H9 (cell line): Measurements from ENCODE around the gene UNC119. TPM values are rescaled to one million over a fixed set of nuclear protein-coding genes. Genes with fewer than 3 reads are reported as not detected.

Experiments
- DNase-seq: peaks from one replicate; pipeline ENCODE4 v3.0.0-alpha.2; 2017
- H2AFZ ChIP-seq: one replicate; pipeline ENCODE4 v1.6.1; 2013; ENCODE audit warnings: mild to moderate bottlenecking, low read length, control low read depth, moderate library complexity
- H2AK5ac ChIP-seq: 2 replicates; pipeline ENCODE4 v1.6.1; 2013; ENCODE audit warnings: low read length, control low read depth, mixed read lengths; ENCODE audit not compliant: insufficient read length
- H2BK120ac ChIP-seq: one replicate; pipeline ENCODE4 v1.6.1; 2013; ENCODE audit warnings: low read depth, mild to moderate bottlenecking, low read length, control low read depth, inconsistent platforms; ENCODE audit not compliant: poor library complexity, severe bottlenecking
- H2BK12ac ChIP-seq: 2 replicates; pipeline ENCODE4 v1.6.1; 2013; ENCODE audit warnings: low read length, control low read depth, mixed read lengths, low read depth; ENCODE audit not compliant: insufficient read length
- H2BK15ac ChIP-seq: 2 replicates; pipeline ENCODE4 v1.6.1; 2013; ENCODE audit warnings: low read depth, low read length, control low read depth
- H2BK20ac ChIP-seq: one replicate; pipeline ENCODE4 v1.6.1; 2013; ENCODE audit warnings: low read depth, mild to moderate bottlenecking, low read length, control low read depth, inconsistent platforms; ENCODE audit not compliant: poor library complexity, severe bottlenecking
- H2BK5ac ChIP-seq: 2 replicates; pipeline ENCODE4 v1.6.1; 2013; ENCODE audit warnings: low read length, control low read depth, mixed read lengths; ENCODE audit not compliant: insufficient read length
- H3K14ac ChIP-seq: 2 replicates; pipeline ENCODE4 v1.6.1; 2013; ENCODE audit warnings: low read length, control low read depth; ENCODE audit not compliant: insufficient read depth
- H3K18ac ChIP-seq: 2 replicates; pipeline ENCODE4 v1.6.1; 2013; ENCODE audit warnings: low read depth, mild to moderate bottlenecking, mixed read lengths, low read length, control low read depth; ENCODE audit not compliant: insufficient read length
- H3K23ac ChIP-seq: 2 replicates; pipeline ENCODE4 v1.6.1; 2013; ENCODE audit warnings: low read length, control low read depth, mixed read lengths, low read depth; ENCODE audit not compliant: insufficient read length
- H3K23me2 ChIP-seq: 2 replicates; pipeline ENCODE4 v1.6.1; 2013; ENCODE audit warnings: low read depth, mild to moderate bottlenecking, mixed read lengths, low read length, control low read depth; ENCODE audit not compliant: insufficient read length, poor library complexity, severe bottlenecking
- H3K27ac ChIP-seq: 2 replicates; pipeline ENCODE4 v1.5.1; 2013; ENCODE audit warnings: low read length, control low read depth, mixed read lengths, low read depth; ENCODE audit not compliant: insufficient read length
- H3K27me3 ChIP-seq: 2 replicates; pipeline ENCODE4 v1.6.1; 2013; ENCODE audit warnings: low read length, control low read depth, inconsistent platforms; ENCODE audit not compliant: insufficient read depth
- H3K4ac ChIP-seq: 2 replicates; pipeline ENCODE4 v1.6.1; 2013; ENCODE audit warnings: low read depth, mild to moderate bottlenecking, control low read depth, inconsistent platforms, low read length, moderate library complexity
- H3K4me1 ChIP-seq: 2 replicates; pipeline ENCODE4 v1.6.1; 2013; ENCODE audit warnings: low read length, control low read depth, inconsistent platforms; ENCODE audit not compliant: insufficient read depth
- H3K4me2 ChIP-seq: 2 replicates; pipeline ENCODE4 v1.6.1; 2013; ENCODE audit warnings: low read length, control low read depth, mixed read lengths; ENCODE audit not compliant: insufficient read length, insufficient read depth
- H3K56ac ChIP-seq: 2 replicates; pipeline ENCODE4 v1.6.1; 2013; ENCODE audit warnings: low read depth, mild to moderate bottlenecking, mixed read lengths, low read length, control low read depth; ENCODE audit not compliant: insufficient read length
- H3K79me1 ChIP-seq: 2 replicates; pipeline ENCODE4 v1.6.1; 2013; ENCODE audit warnings: low read depth, mild to moderate bottlenecking, moderate library complexity, low read length, control low read depth, inconsistent platforms; ENCODE audit not compliant: insufficient read depth, poor library complexity, severe bottlenecking
- H3K79me2 ChIP-seq: 2 replicates; pipeline ENCODE4 v1.6.1; 2013; ENCODE audit warnings: low read length, control low read depth, inconsistent platforms; ENCODE audit not compliant: insufficient read depth
- H3K9ac ChIP-seq: 2 replicates; pipeline ENCODE4 v1.6.1; 2013; ENCODE audit warnings: low read length, control low read depth, mixed read lengths; ENCODE audit not compliant: insufficient read length; ENCODE audit errors: extremely low read depth
- H3K9me3 ChIP-seq: one replicate; pipeline ENCODE4 v1.6.1; 2013; ENCODE audit warnings: low read depth, low read length, inconsistent platforms; ENCODE audit not compliant: control insufficient read depth
- H3T11ph ChIP-seq: one replicate; pipeline ENCODE4 v1.6.1; 2013; ENCODE audit warnings: mild to moderate bottlenecking, low read length, control low read depth, inconsistent platforms
- H4K20me1 ChIP-seq: one replicate; pipeline ENCODE4 v1.6.1; 2013; ENCODE audit not compliant: control insufficient read depth, insufficient read length, insufficient read depth
- H4K5ac ChIP-seq: 2 replicates; pipeline ENCODE4 v1.6.1; 2013; ENCODE audit warnings: low read depth, mild to moderate bottlenecking, mixed read lengths, low read length, control low read depth; ENCODE audit not compliant: insufficient read length
- H4K8ac ChIP-seq: replicated peaks from 2 replicates; pipeline ENCODE4 v1.6.1; 2013; ENCODE audit warnings: low read length, control low read depth, mixed read lengths, low read depth; ENCODE audit not compliant: insufficient read length
- H4K91ac ChIP-seq: 2 replicates; pipeline ENCODE4 v1.6.1; 2013; ENCODE audit warnings: low read depth, mild to moderate bottlenecking, moderate library complexity, mixed read lengths, low read length, control low read depth; ENCODE audit not compliant: insufficient read length
- H3K27ac Mint-ChIP-seq, 3 experiments: 2 replicates in 2 of 3; 3 replicates in 1 of 3; pipeline ENCODE4 v1.8.0; 2020 to 2021; ENCODE audit warnings: mixed read lengths in 3 of 3, mild to moderate bottlenecking in 1 of 3, moderate library complexity in 1 of 3
- H3K27me3 Mint-ChIP-seq: 2 replicates; pipeline ENCODE4 v1.8.0; 2021; ENCODE audit warnings: low read depth, mild to moderate bottlenecking, moderate library complexity, mixed read lengths
- H3K36me3 Mint-ChIP-seq, 3 experiments: 2 replicates in 2 of 3; 3 replicates in 1 of 3; pipeline ENCODE4 v1.8.0; 2020 to 2021; ENCODE audit warnings: low read depth in 3 of 3, mixed read lengths in 3 of 3; ENCODE audit not compliant: insufficient read depth in 1 of 3
- H3K4me1 Mint-ChIP-seq, 2 experiments: 2 replicates each; pipeline ENCODE4 v1.8.0; 2020; ENCODE audit warnings: mixed read lengths in 2 of 2
- H3K4me3 Mint-ChIP-seq, 2 experiments: 2 replicates in 1 of 2; 3 replicates in 1 of 2; pipeline ENCODE4 v1.8.0; 2020 to 2021; ENCODE audit warnings: mild to moderate bottlenecking in 2 of 2, mixed read lengths in 2 of 2, moderate library complexity in 1 of 2
- H3K9me3 Mint-ChIP-seq, 2 experiments: 2 replicates in 1 of 2; 3 replicates in 1 of 2; pipeline ENCODE4 v1.8.0; 2020; ENCODE audit warnings: mild to moderate bottlenecking in 2 of 2, mixed read lengths in 2 of 2, moderate library complexity in 1 of 2
- CTCF ChIP-seq: fragments of 200-600 bp; sonication (generic); conservative IDR thresholded peaks from 3 replicates; pipeline ENCODE4 v1.8.0; 2021; ENCODE audit warnings: antibody characterized with exemption, mild to moderate bottlenecking
- WGBS: extraction: QIAGEN DNeasy Blood & Tissue Kit; methylation state at CpG from one replicate; pipeline ENCODE4 v1.1.7; 2013; ENCODE audit warnings: missing lambda C conversion rate, low lambda C conversion rate, mixed read lengths; ENCODE audit not compliant: insufficient read length; ENCODE audit errors: extremely low coverage; 5-methylcytosine and 5-hydroxymethylcytosine counted together
- total RNA-seq: library from RNA; stranded (reverse); gene quantifications from 2 replicates; pipeline ENCODE4 v1.2.1, GENCODE V29; 2021

Gene UNC119
- total RNA-seq, 1 experiment from 2014 or later = 36.9 TPM

GRCh38 chr17:28570716-28571360 lies 18.4 kb upstream of the UNC119 start:
- Histone ChIP-seq H3K27ac (no peak overlapping the region), H3K4me1 (no peaks in the 10 kb centered on the region), H3T11ph (no peak overlapping the region), H4K20me1 (no peaks in the 10 kb centered on the region), H3K9me3 (no peaks in the 10 kb centered on the region), H3K4ac (no peak overlapping the region), H3K4me2 (peak overlapping the region; percentile 91), H2AK5ac (no peak overlapping the region), H2BK5ac (no peak overlapping the region), H2BK15ac (no peak overlapping the region), H3K79me1 (no peaks in the 10 kb centered on the region), H2BK12ac (no peak overlapping the region), H3K23me2 (peaks cover 11% of the 10 kb centered on the region), H4K91ac (no peak overlapping the region), H4K8ac (no peak overlapping the region), H2BK120ac (no peak overlapping the region), H3K9ac (peak overlapping the region; percentile 18), H3K56ac (no peak overlapping the region), H3K79me2 (no peaks in the 10 kb centered on the region), H3K18ac (no peak overlapping the region), H4K5ac (no peak overlapping the region), H3K27me3 (no peaks in the 10 kb centered on the region), H3K23ac (no peak overlapping the region), H2AFZ (no peak overlapping the region), H3K14ac (no peak overlapping the region; the same call in 1 of the 2 replicates), H2BK20ac (no peak overlapping the region)
- TF ChIP-seq CTCF = no peak
- Mint-ChIP-seq H3K4me3 (peak overlapping the region; percentile 92 to 97), H3K9me3 (no peaks in the 10 kb centered on the region), H3K27me3 (peaks cover 7% of the 10 kb centered on the region), H3K36me3 (peaks cover 11 to 28% (median 24%) of the 10 kb centered on the region in 3 experiments; a peak in 6 of 7 replicates), H3K27ac (peak overlapping the region in 2 of 3 experiments; percentile 20 to 95; a peak in 3 of 7 replicates), H3K4me1 (peaks cover 14 to 26% of the 10 kb centered on the region in 2 experiments)
- WGBS = no CpG with 5 or more reads among the region's 39 CpGs
- DNase-seq = peak; percentile 80
